CD14-positive monocyte (primary cell): Measurements from ENCODE around the gene GGT7. TPM values are rescaled to one million over a fixed set of nuclear protein-coding genes. Genes with fewer than 3 reads are reported as not detected.
A peak's percentile ranks its signal among the peaks of the same experiment; 100 is the strongest.

ENCODE experiments used
- DNase-seq, 3 donors: peaks; one replicate each; pipeline ENCODE4 v3.0.0-alpha.2; 2011 to 2022
- H2AFZ ChIP-seq: 2 replicates; pipeline ENCODE4 v1.6.0; 2012; ENCODE audit warnings: mild to moderate bottlenecking, low read depth, low read length, inconsistent platforms; ENCODE audit not compliant: insufficient read depth, poor library complexity, severe bottlenecking
- H3K27ac ChIP-seq, 2 donors: 1 replicate in 1 of 2; 2 replicates in 1 of 2; pipeline ENCODE4 v1.5.1; 2012 to 2013; ENCODE audit warnings: low read length in 2 of 2, control low read depth in 1 of 2, inconsistent platforms in 1 of 2, low read depth in 1 of 2, mild to moderate bottlenecking in 1 of 2
- H3K27me3 ChIP-seq, 2 donors: one replicate each; pipeline versions ENCODE4 v1.6.0 to v1.6.1; 2011 to 2013; ENCODE audit warnings: low read length in 2 of 2; ENCODE audit not compliant: control insufficient read depth in 2 of 2, insufficient read depth in 2 of 2
- H3K36me3 ChIP-seq, 2 donors: replicated peaks in 1 of 2; 1 replicate in 1 of 2; 2 replicates in 1 of 2; pipeline versions ENCODE4 v1.5.1 to v1.6.1; 2012 to 2013; ENCODE audit warnings: low read length in 2 of 2, control low read depth in 1 of 2, inconsistent platforms in 1 of 2, mild to moderate bottlenecking in 1 of 2; ENCODE audit not compliant: insufficient read depth in 2 of 2, control insufficient read depth in 1 of 2
- H3K4me1 ChIP-seq, 2 donors: 1 replicate in 1 of 2; 2 replicates in 1 of 2; pipeline versions ENCODE4 v1.5.1 to v1.6.1; 2012 to 2013; ENCODE audit warnings: low read length in 2 of 2, control low read depth in 1 of 2, inconsistent platforms in 1 of 2, mild to moderate bottlenecking in 1 of 2, moderate library complexity in 1 of 2; ENCODE audit not compliant: insufficient read depth in 2 of 2, control insufficient read depth in 1 of 2
- H3K4me2 ChIP-seq: replicated peaks from 2 replicates; pipeline ENCODE3; 2012; ENCODE audit warnings: low read length, moderate library complexity, mild to moderate bottlenecking; ENCODE audit not compliant: poor library complexity, severe bottlenecking; ENCODE audit errors: extremely low read depth
- H3K4me3 ChIP-seq, 3 experiments: fragments of 200-600 bp in 1 of 3; sonication (generic) in 1 of 3; replicated peaks in 1 of 3; 1 replicate in 2 of 3; 2 replicates in 1 of 3; pipeline ENCODE4 v1.5.1; 2011 to 2013; ENCODE audit warnings: low read length in 3 of 3, mild to moderate bottlenecking in 3 of 3, control low read depth in 2 of 3, low read depth in 2 of 3, inconsistent platforms in 1 of 3, moderate library complexity in 1 of 3
- H3K79me2 ChIP-seq: 2 replicates; pipeline ENCODE4 v1.6.0; 2012; ENCODE audit warnings: mild to moderate bottlenecking, control low read depth, inconsistent platforms, low read length, moderate library complexity; ENCODE audit not compliant: insufficient read depth
- H3K9ac ChIP-seq: 2 replicates; pipeline ENCODE4 v1.6.0; 2017; ENCODE audit warnings: low read length, mild to moderate bottlenecking; ENCODE audit not compliant: insufficient read depth, poor library complexity, severe bottlenecking
- H3K9me3 ChIP-seq, 2 donors: replicated peaks in 1 of 2; 1 replicate in 1 of 2; 2 replicates in 1 of 2; pipeline versions ENCODE4 v1.5.1 to v1.6.1; 2012 to 2013; ENCODE audit warnings: low read length in 2 of 2, control low read depth in 1 of 2; ENCODE audit not compliant: control insufficient read depth in 1 of 2, insufficient read depth in 1 of 2
- H4K20me1 ChIP-seq: 2 replicates; pipeline ENCODE4 v1.6.0; 2012; ENCODE audit warnings: mild to moderate bottlenecking, low read length, control low read depth, moderate library complexity; ENCODE audit not compliant: insufficient read depth
- H3K27ac Mint-ChIP-seq, 7 donors: one replicate each; pipeline ENCODE4 v1.8.0; 2020; ENCODE audit warnings: mild to moderate bottlenecking in 7 of 7, mixed read lengths in 7 of 7, moderate library complexity in 6 of 7, inconsistent platforms in 2 of 7
- H3K27me3 Mint-ChIP-seq, 3 donors: one replicate each; pipeline ENCODE4 v1.8.0; 2021 to 2022; ENCODE audit warnings: low read depth in 3 of 3, mild to moderate bottlenecking in 3 of 3, mixed read lengths in 3 of 3, moderate library complexity in 3 of 3, inconsistent platforms in 1 of 3
- H3K36me3 Mint-ChIP-seq, 2 donors: one replicate each; pipeline ENCODE4 v1.8.0; 2020; ENCODE audit warnings: mixed read lengths in 2 of 2, inconsistent platforms in 1 of 2, mild to moderate bottlenecking in 1 of 2
- H3K4me1 Mint-ChIP-seq: one replicate; pipeline ENCODE4 v1.8.0; 2020; ENCODE audit warnings: mild to moderate bottlenecking, mixed read lengths
- H3K4me3 Mint-ChIP-seq, 2 donors: one replicate each; pipeline ENCODE4 v1.8.0; 2020; ENCODE audit warnings: mild to moderate bottlenecking in 2 of 2, mixed read lengths in 2 of 2, moderate library complexity in 1 of 2
- H3K9me3 Mint-ChIP-seq, 7 donors: one replicate each; pipeline ENCODE4 v1.8.0; 2020 to 2022; ENCODE audit warnings: mixed read lengths in 7 of 7, mild to moderate bottlenecking in 6 of 7, moderate library complexity in 6 of 7, inconsistent platforms in 2 of 7
- CTCF ChIP-seq: fragments of 200-600 bp; IDR thresholded peaks from one replicate; pipeline ENCODE4 v1.8.0; 2022; ENCODE audit warnings: antibody characterized with exemption, mild to moderate bottlenecking
- WGBS: methylation state at CpG from one replicate; pipeline ENCODE4 v1.1.5; 2013; ENCODE audit warnings: missing lambda C conversion rate; ENCODE audit not compliant: insufficient coverage; 5-methylcytosine and 5-hydroxymethylcytosine counted together
- intact Hi-C, 2 donors: fragments of 100-400 bp; cut with micrococcal nuclease; formaldehyde crosslinking; loops; one replicate each; pipeline versions ENCODE4 v1.15.0 to v1.15.1; 2023
- polyA plus RNA-seq, 3 donors: library from polyadenylated mRNA; depleted of rRNA in 1 of 3; unstranded in 2 of 3; stranded (reverse) in 1 of 3; fragments of 300-500 nt in 2 of 3; fragments of >200 nt in 1 of 3; fragmentation: Illumina TruSeq in 2 of 3; gene quantifications; 1 replicate in 2 of 3; 2 replicates in 1 of 3; pipeline ENCODE4 v1.2.3, GENCODE V29; 2012 to 2021

The GGT7 gene
- polyA plus RNA-seq, 3 donors, result 2.1 to 10.3 (median 2.4) TPM

DNA sequence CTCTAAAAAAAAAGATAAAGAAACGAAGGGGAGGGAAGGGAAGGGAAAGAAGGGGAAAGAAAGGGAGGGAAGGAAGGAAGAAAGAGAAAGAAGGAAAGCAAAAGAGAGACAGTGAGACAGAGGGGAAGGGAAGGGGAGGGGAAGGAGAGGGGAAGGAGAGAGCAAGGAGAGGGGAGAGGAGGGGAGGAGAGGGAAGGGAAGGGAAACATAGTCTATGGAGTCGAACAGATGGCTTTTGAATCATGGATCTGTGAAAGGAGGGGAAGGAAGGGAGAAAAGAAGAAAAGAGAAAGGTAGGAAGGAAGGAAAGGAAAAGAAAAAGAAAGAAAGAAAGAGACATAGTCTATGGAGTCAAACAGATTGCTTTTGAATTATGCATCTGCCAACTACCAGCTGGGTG lies 30.5 kb downstream of the GGT7 start:
- DNase-seq, result no peak
- H3K27ac Mint-ChIP-seq, result no peak overlapping the region
- no peaks in the 10 kb centered on the region for H4K20me1 ChIP-seq

DNA sequence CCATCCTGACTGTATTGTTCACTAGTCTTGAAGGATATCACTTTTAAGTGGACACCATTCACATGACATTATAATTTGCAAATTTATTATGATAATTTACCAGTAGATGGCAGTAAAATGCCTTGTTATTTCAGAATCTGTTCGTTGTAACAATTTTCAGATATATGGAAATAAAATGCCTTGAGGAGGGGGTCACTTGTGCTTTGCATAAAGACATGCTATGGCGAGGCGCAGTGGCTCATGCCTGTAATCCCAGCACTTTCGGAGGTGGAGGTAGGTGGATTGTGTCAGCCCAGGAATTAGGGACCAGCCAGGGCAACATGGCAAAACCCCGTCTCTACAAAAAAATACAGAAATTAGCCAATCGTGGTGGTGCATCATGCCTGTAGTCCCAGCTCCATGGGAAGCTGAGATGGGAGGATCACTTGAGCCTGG lies 38.2 kb downstream of the GGT7 start:
- intact Hi-C loops, result loop anchor here (5.0 kb wide), 4 partner anchors 38 to 373 kb away; partner anchors contain the start of genes GGT7 (in 1 of the 2) and TRPC4AP (in 1 of the 2)
- peaks cover 11% of the 10 kb centered on the region in 2 donors for H3K4me1 ChIP-seq
- Mint-ChIP-seq H3K9me3 (no peaks in the 10 kb centered on the region), H3K27me3 (peaks cover 2 to 5% (median 4%) of the 10 kb centered on the region in 3 donors), H3K4me1 (peaks cover 9% of the 10 kb centered on the region), H3K36me3 (no peaks in the 10 kb centered on the region), H3K4me3 (no peak overlapping the region), H3K27ac (peak overlapping the region in 2 of 7 donors; percentile 63 to 70)
- no peak overlapping the region for H3K4me2 ChIP-seq
- H3K27ac ChIP-seq, result no peak overlapping the region
- no CpG with 5 or more reads among the region's 6 CpGs for WGBS
- no peak overlapping the region for H2AFZ ChIP-seq
- H3K27me3 ChIP-seq, result no peaks in the 10 kb centered on the region
- no peaks in the 10 kb centered on the region for H3K36me3 ChIP-seq
- H4K20me1 ChIP-seq, result no peaks in the 10 kb centered on the region
- H3K9me3 ChIP-seq, result no peaks in the 10 kb centered on the region
- H3K79me2 ChIP-seq, result no peaks in the 10 kb centered on the region
- H3K4me3 ChIP-seq, result no peak overlapping the region
- peak; percentile 63 for TF ChIP-seq CTCF
- peak; percentile 20 to 54 (median 24) for DNase-seq
- no peak overlapping the region for H3K9ac ChIP-seq

More for the DNA sequence above, 30.5 kb downstream of the GGT7 start:
- H3K36me3 Mint-ChIP-seq, result no peaks in the 10 kb centered on the region
- Histone ChIP-seq H3K79me2 (no peaks in the 10 kb centered on the region), H3K9ac (no peak overlapping the region), H3K36me3 (no peaks in the 10 kb centered on the region), H2AFZ (no peak overlapping the region), H3K4me1 (no peaks in the 10 kb centered on the region), H3K27ac (no peak overlapping the region), H3K4me2 (no peak overlapping the region), H3K4me3 (no peak overlapping the region), H3K9me3 (no peaks in the 10 kb centered on the region), H3K27me3 (no peaks in the 10 kb centered on the region)
- intact Hi-C loops, result no loop called here
- peaks cover 0 to 4% (median 1%) of the 10 kb centered on the region in 3 donors for H3K27me3 Mint-ChIP-seq
- no peak for TF ChIP-seq CTCF
- H3K9me3 Mint-ChIP-seq, result peaks cover 0 to 1% (median 0%) of the 10 kb centered on the region in 7 donors
- H3K4me1 Mint-ChIP-seq, result no peaks in the 10 kb centered on the region
- no peak overlapping the region for H3K4me3 Mint-ChIP-seq
- 91% methylated on average over 1 of the region's 2 CpGs for WGBS
